Kidney epithelial cell (primary cell): ENCODE measurements around the gene SNAP47. TPM values are rescaled to one million over a fixed set of nuclear protein-coding genes. Genes with fewer than 3 reads are reported as not detected.

Experiments
- DNase-seq: peaks from one replicate; pipeline ENCODE4 v3.0.0-alpha.2; 2010; ENCODE audit warnings: low read depth
- H3K27me3 ChIP-seq: 2 replicates; pipeline ENCODE4 v1.6.0; 2011; ENCODE audit warnings: low read length; ENCODE audit not compliant: control insufficient read depth, insufficient read depth
- H3K36me3 ChIP-seq: 2 replicates; pipeline ENCODE4 v1.5.1; 2011; ENCODE audit warnings: low read length; ENCODE audit not compliant: control insufficient read depth, insufficient read depth
- H3K4me3 ChIP-seq: 2 replicates; pipeline ENCODE4 v1.5.1; 2011; ENCODE audit warnings: low read depth, mild to moderate bottlenecking, control low read depth, low read length
- CTCF ChIP-seq: IDR thresholded peaks from 2 replicates; pipeline ENCODE4 v1.5.1; 2011; ENCODE audit warnings: mild to moderate bottlenecking, moderate library complexity, low read length, control low read depth, inconsistent platforms; ENCODE audit not compliant: insufficient read depth, poor library complexity, severe bottlenecking
- total RNA-seq: library from RNA; depleted of rRNA; stranded (reverse); fragments of >200 nt; gene quantifications from 2 replicates; pipeline ENCODE4 v1.2.3, GENCODE V29; 2015

SNAP47 gene
- total RNA-seq, 1 donor from 2014 or later: 40.2 TPM

GRCh38 chr1:227768125-227768439 lies 32.8 kb downstream of the SNAP47 start:
- DNase-seq: no peak
- Histone ChIP-seq H3K27me3 (no peaks in the 10 kb centered on the region), H3K4me3 (no peak overlapping the region), H3K36me3 (no peaks in the 10 kb centered on the region)
- no peak for TF ChIP-seq CTCF

- no peak for DNase-seq
- Histone ChIP-seq H3K4me3 (no peak overlapping the region), H3K27me3 (no peaks in the 10 kb centered on the region), H3K36me3 (no peaks in the 10 kb centered on the region)
- no peak for TF ChIP-seq CTCF
Observed at GRCh38 chr1:227768640-227769039, 33.4 kb downstream of the SNAP47 start.

- TF ChIP-seq CTCF: no peak
- no peak overlapping the region for H3K4me3 ChIP-seq
- no peaks in the 10 kb centered on the region for H3K36me3 ChIP-seq
- DNase-seq: no peak
- no peaks in the 10 kb centered on the region for H3K27me3 ChIP-seq
Observed at GRCh38 chr1:227769047-227769935, 34.1 kb downstream of the SNAP47 start.

GRCh38 chr1:227769936-227770494 lies 34.8 kb downstream of the SNAP47 start:
- DNase-seq: no peak
- no peaks in the 10 kb centered on the region for H3K27me3 ChIP-seq
- TF ChIP-seq CTCF: no peak
- no peak overlapping the region for H3K4me3 ChIP-seq
- no peaks in the 10 kb centered on the region for H3K36me3 ChIP-seq

- Histone ChIP-seq H3K27me3 (no peaks in the 10 kb centered on the region), H3K4me3 (no peak overlapping the region), H3K36me3 (no peaks in the 10 kb centered on the region)
- DNase-seq: no peak
- TF ChIP-seq CTCF: no peak
Observed at GRCh38 chr1:227770812-227771211, 35.6 kb downstream of the SNAP47 start.
